Keratinocyte (primary cell): ENCODE measurements around the gene HSD17B14. TPM values are rescaled to one million over a fixed set of nuclear protein-coding genes. Genes with fewer than 3 reads are reported as not detected.

Experiments used
- DNase-seq: peaks from one replicate; pipeline ENCODE4 v3.0.0-alpha.2; 2011; ENCODE audit warnings: low read depth, missing footprints, low spot score
- FAIRE-seq: peaks from 2 replicates; lab custom pipeline; 2011; peaks lifted over from hg19 to GRCh38; lab: Jason Lieb, UNC
- H2AFZ ChIP-seq: 2 replicates; pipeline ENCODE4 v1.6.0; 2012; ENCODE audit warnings: low read length, control low read depth, inconsistent platforms; ENCODE audit not compliant: control insufficient read depth
- H3K27ac ChIP-seq: 2 replicates; pipeline ENCODE4 v1.5.1; 2011; ENCODE audit warnings: low read length; ENCODE audit not compliant: control insufficient read depth, insufficient read depth
- H3K27me3 ChIP-seq: 3 replicates; pipeline ENCODE4 v1.6.0; 2011; ENCODE audit warnings: low read length; ENCODE audit not compliant: control insufficient read depth, insufficient read depth; ENCODE audit errors: extremely low read depth
- H3K36me3 ChIP-seq, 2 experiments: 2 replicates in 1 of 2; 3 replicates in 1 of 2; pipeline ENCODE4 v1.5.1; 2011; ENCODE audit warnings: low read length in 2 of 2, mild to moderate bottlenecking in 1 of 2; ENCODE audit not compliant: control insufficient read depth in 2 of 2, insufficient read depth in 2 of 2; ENCODE audit errors: extremely low read depth in 1 of 2
- H3K4me1 ChIP-seq: 3 replicates; pipeline ENCODE4 v1.5.1; 2011; ENCODE audit warnings: low read length; ENCODE audit not compliant: control insufficient read depth, insufficient read depth; ENCODE audit errors: extremely low read depth
- H3K4me2 ChIP-seq: 3 replicates; pipeline ENCODE4 v1.6.0; 2011; ENCODE audit warnings: low read depth, low read length; ENCODE audit not compliant: control insufficient read depth, insufficient read depth; ENCODE audit errors: extremely low read depth
- H3K4me3 ChIP-seq, 3 experiments: fragments of 200-600 bp in 1 of 3; sonication (generic) in 1 of 3; 2 replicates in 2 of 3; 3 replicates in 1 of 3; pipeline ENCODE4 v1.5.1; 2011 to 2016; ENCODE audit warnings: low read length in 3 of 3, mild to moderate bottlenecking in 3 of 3, control low read depth in 2 of 3, inconsistent platforms in 1 of 3, low read depth in 1 of 3, mixed read lengths in 1 of 3, mixed run types in 1 of 3, moderate library complexity in 1 of 3; ENCODE audit not compliant: control insufficient read depth in 2 of 3, insufficient read depth in 2 of 3; ENCODE audit errors: extremely low read depth in 1 of 3
- H3K79me2 ChIP-seq: 2 replicates; pipeline ENCODE4 v1.6.0; 2012; ENCODE audit warnings: low read length; ENCODE audit not compliant: control insufficient read depth, insufficient read depth
- H3K9ac ChIP-seq: 3 replicates; pipeline ENCODE4 v1.6.0; 2011; ENCODE audit warnings: low read length; ENCODE audit not compliant: control insufficient read depth, insufficient read depth; ENCODE audit errors: extremely low read depth
- H3K9me1 ChIP-seq: 3 replicates; pipeline ENCODE4 v1.6.0; 2011; ENCODE audit warnings: low read length; ENCODE audit not compliant: control insufficient read depth, insufficient read depth; ENCODE audit errors: extremely low read depth
- H3K9me3 ChIP-seq: 2 replicates; pipeline ENCODE4 v1.5.1; 2012; ENCODE audit warnings: low read depth, low read length; ENCODE audit not compliant: control insufficient read depth
- H4K20me1 ChIP-seq: 3 replicates; pipeline ENCODE4 v1.6.0; 2011; ENCODE audit warnings: low read length; ENCODE audit not compliant: control insufficient read depth, insufficient read depth; ENCODE audit errors: extremely low read depth
- EZH2 ChIP-seq: IDR thresholded peaks from one replicate; pipeline ENCODE4 v1.6.1; 2012; ENCODE audit warnings: inconsistent platforms, mild to moderate bottlenecking, low read length, moderate library complexity
- dilution Hi-C: fragments of 300-500 bp; cut with MboI; formaldehyde crosslinking; loops from one replicate; pipeline ENCODE4 v1.7.0; 2020; ENCODE audit warnings: low sequenced_read_pairs; ENCODE audit not compliant: extremely low pct_ligation_motif_present
- polyA plus RNA-seq, 5 experiments: library from polyadenylated mRNA; depleted of rRNA in 3 of 5; stranded (reverse) in 3 of 5; stranded (forward) in 1 of 5; unstranded in 1 of 5; fragments of >200 nt; gene quantifications; 1 replicate in 1 of 5; 2 replicates in 3 of 5; 3 replicates in 1 of 5; pipeline versions ENCODE4 v1.2.1 to v1.2.3, GENCODE V29; 2011 to 2012; ENCODE audit warnings: missing spikeins in 2 of 5, low read depth in 1 of 5, low replicate concordance in 1 of 5
- TF ChIP-seq, protein P1 (sequence below), 3 experiments: IDR thresholded peaks in 1 of 3; conservative IDR thresholded peaks in 1 of 3; optimal IDR thresholded peaks in 1 of 3; 2 replicates in 2 of 3; 3 replicates in 1 of 3; pipeline versions ENCODE3 to v1.5.1; 2011; ENCODE audit warnings: low read length in 3 of 3, mild to moderate bottlenecking in 3 of 3, moderate library complexity in 2 of 3, control low read depth in 1 of 3, inconsistent platforms in 1 of 3; ENCODE audit not compliant: insufficient read depth in 2 of 3; ENCODE audit errors: extremely low read depth in 1 of 3

Gene HSD17B14
- polyA plus RNA-seq, 1 donor (not counting 4 experiments of a cell fraction or from before 2014, with no cell fraction given) = 0.92 TPM

DNA sequence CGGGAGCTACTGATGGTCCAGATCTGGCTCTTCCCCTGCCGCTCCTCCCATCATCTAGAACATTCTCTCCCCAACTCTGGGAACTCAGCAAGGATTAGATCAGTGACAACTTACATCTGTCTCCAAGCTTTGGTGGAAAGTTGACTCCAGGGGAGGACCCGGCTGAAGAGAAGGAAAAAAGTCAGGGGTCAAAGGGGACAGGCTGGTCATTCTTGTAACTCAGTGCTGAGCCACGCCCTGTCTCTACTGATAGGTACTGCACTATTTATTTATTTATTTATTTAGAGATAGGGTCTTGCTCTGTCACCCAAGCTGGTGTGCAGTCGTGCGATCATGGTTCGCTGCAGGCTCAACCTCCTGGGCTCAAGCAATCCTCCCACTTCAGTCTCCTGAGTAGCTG is 17.8 kb upstream of the HSD17B14 start:
- Histone ChIP-seq H4K20me1 (no peaks in the 10 kb centered on the region), H3K27ac (no peak overlapping the region)
- FAIRE-seq = no peak

DNA sequence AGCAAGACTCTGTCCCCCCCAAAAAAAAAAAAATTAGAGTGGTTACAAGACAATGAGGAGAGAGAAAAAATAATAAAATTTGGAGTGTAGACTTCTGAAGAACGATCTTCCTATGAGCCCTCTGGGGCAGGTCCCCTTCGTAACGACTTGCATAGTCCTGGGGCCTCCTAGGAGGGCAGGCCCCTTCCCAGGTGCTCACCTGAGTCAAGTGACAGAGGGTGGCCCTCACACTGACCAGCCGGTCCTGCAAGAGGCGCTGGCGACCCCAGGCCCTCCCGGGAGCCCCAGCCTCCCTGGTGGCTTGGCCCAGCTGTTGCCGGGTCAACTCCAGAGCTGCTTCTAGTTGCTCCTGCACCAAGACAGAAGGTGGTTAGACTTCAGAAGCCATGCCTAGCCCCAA is 17.2 kb upstream of the HSD17B14 start:
- H3K4me2 ChIP-seq = no peak overlapping the region
- H3K4me3 ChIP-seq = no peak overlapping the region
- FAIRE-seq = no peak
- H3K9me3 ChIP-seq = no peaks in the 10 kb centered on the region
- dilution Hi-C loops = loop anchor here (5.0 kb wide), 1 partner anchor 56 kb away; no protein-coding TSS in a partner anchor
- H3K9me1 ChIP-seq = no peaks in the 10 kb centered on the region
- no peak overlapping the region for H3K27ac ChIP-seq
- TF ChIP-seq EZH2 = no peak
- TF ChIP-seq, protein P1, sequence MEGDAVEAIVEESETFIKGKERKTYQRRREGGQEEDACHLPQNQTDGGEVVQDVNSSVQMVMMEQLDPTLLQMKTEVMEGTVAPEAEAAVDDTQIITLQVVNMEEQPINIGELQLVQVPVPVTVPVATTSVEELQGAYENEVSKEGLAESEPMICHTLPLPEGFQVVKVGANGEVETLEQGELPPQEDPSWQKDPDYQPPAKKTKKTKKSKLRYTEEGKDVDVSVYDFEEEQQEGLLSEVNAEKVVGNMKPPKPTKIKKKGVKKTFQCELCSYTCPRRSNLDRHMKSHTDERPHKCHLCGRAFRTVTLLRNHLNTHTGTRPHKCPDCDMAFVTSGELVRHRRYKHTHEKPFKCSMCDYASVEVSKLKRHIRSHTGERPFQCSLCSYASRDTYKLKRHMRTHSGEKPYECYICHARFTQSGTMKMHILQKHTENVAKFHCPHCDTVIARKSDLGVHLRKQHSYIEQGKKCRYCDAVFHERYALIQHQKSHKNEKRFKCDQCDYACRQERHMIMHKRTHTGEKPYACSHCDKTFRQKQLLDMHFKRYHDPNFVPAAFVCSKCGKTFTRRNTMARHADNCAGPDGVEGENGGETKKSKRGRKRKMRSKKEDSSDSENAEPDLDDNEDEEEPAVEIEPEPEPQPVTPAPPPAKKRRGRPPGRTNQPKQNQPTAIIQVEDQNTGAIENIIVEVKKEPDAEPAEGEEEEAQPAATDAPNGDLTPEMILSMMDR (optimal IDR thresholded peaks at IDR 0.05 in 1 of 3, IDR thresholded peaks at IDR 0.05 in 1 of 3, conservative IDR thresholded peaks at IDR 0.05 in 1 of 3; ENCODE audit: extremely low read depth in 1 of 3, insufficient read depth in 2 of 3, low read length in 3 of 3) = no peak
- H4K20me1 ChIP-seq = no peaks in the 10 kb centered on the region
- H3K79me2 ChIP-seq = no peaks in the 10 kb centered on the region
- H3K36me3 ChIP-seq = no peaks in the 10 kb centered on the region
- H3K4me1 ChIP-seq = no peaks in the 10 kb centered on the region
- no peak for DNase-seq
- no peak overlapping the region for H2AFZ ChIP-seq
- no peaks in the 10 kb centered on the region for H3K27me3 ChIP-seq
- no peak overlapping the region for H3K9ac ChIP-seq

More for the DNA sequence above, 17.8 kb upstream of the HSD17B14 start:
- TF ChIP-seq, protein P1 (optimal IDR thresholded peaks at IDR 0.05 in 1 of 3, IDR thresholded peaks at IDR 0.05 in 1 of 3, conservative IDR thresholded peaks at IDR 0.05 in 1 of 3; ENCODE audit: extremely low read depth in 1 of 3, insufficient read depth in 2 of 3, low read length in 3 of 3) = no peak
- TF ChIP-seq EZH2 = no peak
- no peaks in the 10 kb centered on the region for H3K36me3 ChIP-seq
- H3K9me3 ChIP-seq = no peaks in the 10 kb centered on the region
- no peak for DNase-seq
- H3K79me2 ChIP-seq = no peaks in the 10 kb centered on the region
- dilution Hi-C loops = loop anchor here (5.0 kb wide), 1 partner anchor 57 kb away; no protein-coding TSS in a partner anchor
- H3K4me3 ChIP-seq = no peak overlapping the region
- no peaks in the 10 kb centered on the region for H3K9me1 ChIP-seq
- no peak overlapping the region for H2AFZ ChIP-seq
- no peak overlapping the region for H3K9ac ChIP-seq
- H3K27me3 ChIP-seq = no peaks in the 10 kb centered on the region
- H3K4me2 ChIP-seq = no peak overlapping the region
- H3K4me1 ChIP-seq = no peaks in the 10 kb centered on the region
